Activated T-cell treated with anti-CD3 and anti-CD28 coated beads, Interleukin-2, amount 50 U/mL, for 24 hours (primary cell): ENCODE data around the gene IL12B.

Experiments
- DNase-seq: peaks from one replicate; pipeline ENCODE4 v3.0.0-alpha.2; 2020
- H3K27ac Mint-ChIP-seq: 2 replicates; pipeline ENCODE4 v1.8.0; 2020; ENCODE audit warnings: mild to moderate bottlenecking, mixed read lengths
- H3K27me3 Mint-ChIP-seq: 2 replicates; pipeline ENCODE4 v1.8.0; 2020; ENCODE audit warnings: mixed read lengths
- H3K36me3 Mint-ChIP-seq: 2 replicates; pipeline ENCODE4 v1.8.0; 2020; ENCODE audit warnings: low read depth, mixed read lengths
- H3K4me1 Mint-ChIP-seq: 2 replicates; pipeline ENCODE4 v1.8.0; 2020; ENCODE audit warnings: low read depth, mixed read lengths
- H3K4me3 Mint-ChIP-seq: 2 replicates; pipeline ENCODE4 v1.8.0; 2020; ENCODE audit warnings: mild to moderate bottlenecking, moderate library complexity, mixed read lengths
- H3K9me3 Mint-ChIP-seq: 2 replicates; pipeline ENCODE4 v1.8.0; 2020; ENCODE audit warnings: mixed read lengths

Gene IL12B

GRCh38 chr5:159341145-159341544, 10.9 kb upstream of the IL12B start:
- no peak for DNase-seq
- Mint-ChIP-seq H3K27ac (peak overlapping the region; percentile 2), H3K4me1 (peaks cover 65% of the 10 kb centered on the region), H3K27me3 (no peaks in the 10 kb centered on the region), H3K36me3 (no peaks in the 10 kb centered on the region), H3K9me3 (no peaks in the 10 kb centered on the region), H3K4me3 (no peak overlapping the region)

DNA sequence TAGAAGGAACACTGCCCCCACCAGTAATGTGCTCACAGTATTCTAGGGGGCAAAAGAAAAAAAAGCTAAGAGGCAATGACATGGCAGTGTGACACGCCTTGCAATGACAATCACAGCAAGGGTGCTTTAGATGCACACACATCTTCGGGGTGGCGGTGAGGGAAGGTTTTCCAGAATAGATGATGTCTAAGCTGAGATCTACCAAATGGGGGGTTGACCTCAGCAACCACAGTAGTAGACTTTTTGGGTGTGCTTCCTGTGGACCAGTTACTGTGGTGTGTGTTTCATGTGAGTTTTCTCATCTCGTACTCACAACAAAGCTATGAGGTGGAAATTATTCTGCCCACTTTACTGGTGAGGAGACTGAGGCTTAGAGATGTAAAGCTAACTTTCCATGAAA, 10.2 kb upstream of the IL12B start:
- peaks cover 66% of the 10 kb centered on the region for H3K4me1 Mint-ChIP-seq
- H3K9me3 Mint-ChIP-seq: no peaks in the 10 kb centered on the region
- H3K27me3 Mint-ChIP-seq: no peaks in the 10 kb centered on the region
- H3K4me3 Mint-ChIP-seq: no peak overlapping the region
- DNase-seq: no peak
- no peaks in the 10 kb centered on the region for H3K36me3 Mint-ChIP-seq
- no peak overlapping the region for H3K27ac Mint-ChIP-seq

DNA sequence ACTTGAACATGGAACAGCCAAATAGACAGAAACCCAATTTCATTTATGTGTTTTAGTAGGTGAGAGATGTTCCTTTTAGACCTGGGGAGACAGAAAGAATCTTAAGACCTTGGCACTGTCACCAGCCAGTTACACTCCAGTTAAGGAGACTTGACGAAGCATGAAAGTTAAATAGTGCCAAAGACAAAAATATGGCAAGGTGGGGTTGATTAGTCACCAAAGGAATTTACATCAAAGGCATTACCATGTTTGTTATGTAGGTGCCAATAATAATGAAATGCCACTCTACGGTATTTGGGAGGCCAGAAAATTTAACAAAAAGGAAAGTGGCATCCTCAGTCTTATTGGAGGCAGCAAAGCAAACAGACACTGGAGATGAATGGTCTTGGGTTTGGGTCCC, 9.2 kb upstream of the IL12B start:
- peaks cover 66% of the 10 kb centered on the region for H3K4me1 Mint-ChIP-seq
- no peak overlapping the region for H3K27ac Mint-ChIP-seq
- DNase-seq: no peak
- H3K36me3 Mint-ChIP-seq: no peaks in the 10 kb centered on the region
- H3K9me3 Mint-ChIP-seq: no peaks in the 10 kb centered on the region
- no peaks in the 10 kb centered on the region for H3K27me3 Mint-ChIP-seq
- no peak overlapping the region for H3K4me3 Mint-ChIP-seq

DNA sequence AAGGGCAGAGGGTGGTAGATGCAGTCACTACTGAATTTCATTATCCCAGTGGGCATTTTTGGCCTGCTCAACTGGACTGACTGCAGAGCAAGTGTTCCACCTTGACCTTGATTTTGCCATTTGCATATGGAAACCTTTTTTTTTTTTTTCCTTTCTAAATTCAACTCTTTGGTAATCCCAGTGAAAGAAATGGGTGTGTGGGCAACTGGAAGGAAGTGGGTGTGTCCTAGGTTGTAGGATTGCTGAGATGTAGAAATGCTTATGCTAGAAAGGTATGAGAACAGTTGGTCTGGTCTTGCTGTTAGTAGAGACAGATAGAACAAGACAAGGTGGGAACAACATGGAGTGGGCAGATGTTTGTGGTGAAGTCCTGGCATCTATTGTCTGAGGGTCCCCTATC, 7.8 kb upstream of the IL12B start:
- H3K4me1 Mint-ChIP-seq: peaks cover 60% of the 10 kb centered on the region
- H3K36me3 Mint-ChIP-seq: no peaks in the 10 kb centered on the region
- no peaks in the 10 kb centered on the region for H3K27me3 Mint-ChIP-seq
- H3K27ac Mint-ChIP-seq: peak overlapping the region; percentile 55
- no peaks in the 10 kb centered on the region for H3K9me3 Mint-ChIP-seq
- no peak for DNase-seq
- no peak overlapping the region for H3K4me3 Mint-ChIP-seq

DNA sequence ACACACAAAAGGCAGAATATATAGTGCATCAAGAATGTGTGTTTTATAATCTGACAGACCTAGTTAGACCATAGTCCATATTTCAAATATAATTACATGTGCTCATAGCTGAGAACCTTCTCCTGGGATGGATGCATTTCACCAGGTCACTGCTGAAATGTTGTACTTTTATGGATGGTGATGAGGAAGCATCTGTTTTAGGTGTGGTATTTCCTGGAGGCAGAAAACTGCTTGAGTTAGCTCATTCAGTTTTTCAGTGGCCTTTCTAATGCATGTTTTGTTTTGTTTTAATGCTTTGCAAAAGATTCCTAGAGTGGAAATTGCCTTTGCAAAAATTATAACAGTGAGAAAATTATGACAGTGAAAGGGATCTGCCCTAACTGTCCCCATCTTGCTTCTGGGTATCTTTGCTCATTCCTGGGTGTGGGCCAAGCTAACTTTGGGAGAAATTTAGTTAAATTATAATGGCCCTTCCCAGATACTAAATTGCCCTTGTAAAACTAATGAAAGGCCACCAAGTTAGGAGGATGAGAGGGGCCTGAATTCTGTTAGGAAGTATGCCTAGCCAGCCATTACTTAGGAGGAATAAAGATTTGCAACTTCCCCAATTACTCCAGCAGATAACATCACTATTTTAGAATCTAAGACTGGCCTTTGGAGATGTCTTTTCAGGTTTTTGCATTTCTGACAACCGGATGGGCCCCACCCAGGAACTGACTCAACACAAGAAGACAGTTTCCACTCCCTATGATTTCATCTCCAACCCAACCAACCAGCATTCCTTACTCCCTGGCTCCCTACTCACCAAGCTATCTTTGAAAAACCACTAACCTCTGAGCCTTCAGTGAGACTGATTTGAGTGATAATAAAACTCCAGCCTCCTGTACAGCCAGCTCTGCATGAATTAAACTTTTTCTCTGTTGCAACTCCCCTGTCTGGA, 7.0 kb upstream of the IL12B start:
- peak overlapping the region; percentile 55 for H3K27ac Mint-ChIP-seq
- H3K4me1 Mint-ChIP-seq: peaks cover 57% of the 10 kb centered on the region
- no peak overlapping the region for H3K4me3 Mint-ChIP-seq
- no peaks in the 10 kb centered on the region for H3K36me3 Mint-ChIP-seq
- no peaks in the 10 kb centered on the region for H3K9me3 Mint-ChIP-seq
- DNase-seq: no peak
- no peaks in the 10 kb centered on the region for H3K27me3 Mint-ChIP-seq

- Mint-ChIP-seq H3K4me3 (no peak overlapping the region), H3K9me3 (no peaks in the 10 kb centered on the region), H3K27me3 (no peaks in the 10 kb centered on the region), H3K36me3 (no peaks in the 10 kb centered on the region), H3K27ac (peak overlapping the region; percentile 29), H3K4me1 (peaks cover 56% of the 10 kb centered on the region)
- no peak for DNase-seq
These were observed 6.3 kb upstream of the IL12B start for GRCh38 chr5:159336586-159336985.

DNA sequence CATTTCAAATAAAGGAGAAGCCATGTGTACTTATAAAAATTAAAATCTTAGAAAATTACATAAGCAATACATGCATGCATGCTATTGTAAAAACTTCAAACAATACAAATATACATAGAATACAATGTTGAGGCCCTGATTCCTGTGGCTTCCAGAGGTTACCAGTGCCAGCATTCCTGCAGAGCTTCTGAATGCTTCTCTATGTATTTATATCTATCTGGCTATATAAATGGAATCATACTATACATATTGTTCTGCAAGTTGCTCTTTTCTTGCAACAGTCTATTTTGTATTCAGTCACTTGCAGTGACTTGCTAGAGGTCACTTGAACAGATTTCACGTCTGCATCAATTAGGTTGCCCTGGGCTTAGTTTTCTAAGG, 3.2 kb upstream of the IL12B start:
- H3K4me3 Mint-ChIP-seq: no peak overlapping the region
- peaks cover 42% of the 10 kb centered on the region for H3K4me1 Mint-ChIP-seq
- H3K27me3 Mint-ChIP-seq: peaks cover 6% of the 10 kb centered on the region
- no peak for DNase-seq
- no peaks in the 10 kb centered on the region for H3K9me3 Mint-ChIP-seq
- H3K27ac Mint-ChIP-seq: no peak overlapping the region
- H3K36me3 Mint-ChIP-seq: no peaks in the 10 kb centered on the region

DNA sequence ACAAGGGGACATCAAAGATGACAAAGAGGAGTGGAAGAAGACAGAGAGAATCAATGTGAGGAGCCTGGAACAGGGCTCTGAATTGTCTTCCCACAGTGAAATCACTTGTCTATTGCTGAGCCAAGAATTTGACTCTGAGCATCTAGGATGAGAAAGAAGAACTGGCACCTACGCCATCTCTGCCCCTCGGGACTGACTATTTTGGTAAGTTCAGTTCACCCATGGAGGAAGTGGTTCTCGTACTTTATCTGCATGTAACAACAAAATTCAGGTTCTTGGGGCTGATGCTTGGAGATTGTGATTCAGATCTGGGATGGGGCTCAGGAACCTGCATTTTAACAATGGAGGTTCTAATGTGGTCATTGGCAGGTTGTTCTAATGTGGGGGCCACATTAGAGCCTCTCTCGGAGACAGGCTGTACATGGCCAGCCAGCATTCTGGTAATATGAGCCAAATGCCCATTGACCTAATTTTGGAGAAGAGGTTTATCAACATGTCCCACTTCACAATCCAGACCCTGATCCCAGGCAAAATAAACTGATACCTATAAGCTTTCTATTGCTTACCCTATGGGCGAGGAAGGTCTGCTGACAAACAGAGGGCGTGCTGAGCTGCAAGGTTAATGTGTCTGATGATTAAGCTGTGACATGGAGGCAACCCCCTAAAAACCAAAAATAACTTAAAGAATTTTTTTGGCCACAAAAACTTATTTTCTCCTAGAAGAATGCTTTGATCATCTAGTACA, 2.7 kb upstream of the IL12B start:
- no peak overlapping the region for H3K27ac Mint-ChIP-seq

DNA sequence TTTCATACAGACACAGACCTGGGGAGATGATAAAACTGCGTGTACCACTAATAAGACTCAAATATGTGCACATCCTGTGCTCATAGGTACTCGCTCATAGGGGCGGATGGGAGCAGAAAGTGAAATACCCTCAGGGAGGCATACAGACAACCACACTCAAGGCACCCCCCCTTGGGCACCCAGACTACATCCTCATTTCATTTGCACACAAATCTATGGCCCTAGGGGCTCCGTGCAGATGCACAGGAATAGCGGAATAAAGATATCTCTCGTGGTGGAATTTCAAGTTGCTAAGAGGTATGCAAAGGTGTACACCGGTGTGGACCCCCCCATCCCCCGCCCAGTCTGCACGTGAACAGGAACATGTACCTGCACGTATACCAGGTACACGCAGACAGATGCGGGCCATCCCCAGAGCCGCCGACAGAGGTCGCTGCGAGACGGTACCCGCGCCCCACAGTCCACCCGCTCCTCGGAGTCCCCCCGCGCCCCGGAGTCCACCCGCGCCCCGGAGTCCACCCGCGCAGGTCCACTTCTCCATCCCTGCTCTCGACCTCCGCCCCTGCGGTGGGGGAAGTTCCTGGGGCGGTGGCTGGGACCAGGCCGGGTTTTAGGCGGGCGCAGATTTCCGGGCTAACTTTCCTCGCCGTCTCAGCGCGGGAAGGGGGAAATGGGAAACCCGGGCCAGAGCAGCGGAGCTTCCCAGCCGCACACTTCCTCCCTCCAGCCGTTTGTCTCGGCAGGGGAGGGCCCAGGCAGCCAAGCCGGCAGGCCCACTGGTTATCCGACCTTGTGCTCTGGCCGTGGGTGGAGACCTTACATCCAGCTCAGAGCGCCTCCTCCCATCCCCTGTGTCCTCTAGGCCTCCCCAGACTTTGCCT, 1.0 kb upstream of the IL12B start:
- H3K27me3 Mint-ChIP-seq: peaks cover 12% of the 10 kb centered on the region
- H3K4me1 Mint-ChIP-seq: peaks cover 20% of the 10 kb centered on the region
- H3K36me3 Mint-ChIP-seq: no peaks in the 10 kb centered on the region
- peak overlapping the region; percentile 64 for H3K27ac Mint-ChIP-seq
- peak overlapping the region; percentile 67 for H3K4me3 Mint-ChIP-seq
- H3K9me3 Mint-ChIP-seq: no peaks in the 10 kb centered on the region
- DNase-seq: peak; percentile 87

More for the DNA sequence above, 2.7 kb upstream of the IL12B start:
- Mint-ChIP-seq H3K4me1 (peaks cover 36% of the 10 kb centered on the region), H3K36me3 (no peaks in the 10 kb centered on the region), H3K27me3 (peaks cover 6% of the 10 kb centered on the region), H3K9me3 (no peaks in the 10 kb centered on the region), H3K4me3 (no peak overlapping the region)
- DNase-seq: no peak

- Mint-ChIP-seq H3K36me3 (no peaks in the 10 kb centered on the region), H3K27ac (no peak overlapping the region), H3K9me3 (no peaks in the 10 kb centered on the region), H3K4me1 (no peaks in the 10 kb centered on the region), H3K4me3 (no peak overlapping the region), H3K27me3 (peaks cover 17% of the 10 kb centered on the region)
- DNase-seq: no peak
These were observed 5.3 kb downstream of the IL12B start for GRCh38 chr5:159324986-159325385.

DNA sequence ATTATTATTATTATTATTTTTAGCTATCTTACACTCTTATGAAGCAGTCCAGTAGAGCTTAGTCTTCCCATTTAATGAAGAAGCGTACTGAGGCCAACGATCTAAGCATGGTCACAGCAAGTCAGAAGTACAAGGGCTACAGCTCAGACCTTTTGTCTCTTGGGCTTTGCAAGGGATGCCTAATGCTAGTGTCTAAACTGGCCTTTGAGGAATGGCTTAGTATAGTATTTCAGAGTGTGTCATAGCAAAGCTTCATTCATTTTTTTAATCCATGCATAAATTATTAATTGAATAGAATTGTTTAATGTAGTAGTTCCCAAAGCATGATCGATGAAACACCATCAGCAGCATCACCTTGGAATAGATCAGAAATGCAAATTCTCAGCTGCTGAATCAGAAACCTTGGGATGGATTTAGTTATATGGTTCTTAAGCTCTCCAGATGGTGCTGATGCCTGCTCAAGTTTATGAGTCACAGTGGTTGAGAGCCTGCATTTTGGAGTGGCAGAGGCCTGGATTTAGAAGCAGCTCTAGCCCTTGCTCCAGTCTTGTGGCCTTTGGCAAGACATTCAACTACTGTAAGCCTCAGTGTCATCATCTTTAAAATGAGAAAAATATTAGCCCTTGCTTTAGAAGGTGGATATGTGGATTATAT, 6.1 kb downstream of the IL12B start:
- Mint-ChIP-seq H3K27ac (no peak overlapping the region), H3K27me3 (peaks cover 17% of the 10 kb centered on the region), H3K4me1 (no peaks in the 10 kb centered on the region), H3K4me3 (no peak overlapping the region), H3K9me3 (no peaks in the 10 kb centered on the region), H3K36me3 (no peaks in the 10 kb centered on the region)
- DNase-seq: no peak

DNA sequence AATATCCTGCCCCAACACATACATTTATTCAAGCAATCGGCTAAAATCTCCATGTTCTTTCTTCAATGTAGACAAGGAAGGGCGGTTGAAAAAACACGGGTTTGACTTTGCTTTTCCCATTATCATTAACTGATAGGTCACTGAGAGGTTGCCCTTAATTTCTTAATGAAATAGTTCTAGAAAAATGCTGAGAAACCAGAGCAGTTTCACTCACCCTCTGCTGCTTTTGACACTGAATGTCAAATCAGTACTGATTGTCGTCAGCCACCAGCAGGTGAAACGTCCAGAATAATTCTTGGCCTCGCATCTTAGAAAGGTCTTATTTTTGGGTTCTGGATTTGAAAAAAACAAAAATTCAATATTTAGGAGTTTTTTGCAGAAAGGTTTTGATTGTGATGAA, 8.1 kb downstream of the IL12B start:
- no peaks in the 10 kb centered on the region for H3K36me3 Mint-ChIP-seq
- DNase-seq: no peak

GRCh38 chr5:159319832-159320231, 10.5 kb downstream of the IL12B start:
- H3K4me1 Mint-ChIP-seq: no peaks in the 10 kb centered on the region
- no peak overlapping the region for H3K4me3 Mint-ChIP-seq
- DNase-seq: no peak
- H3K36me3 Mint-ChIP-seq: no peaks in the 10 kb centered on the region
- peaks cover 9% of the 10 kb centered on the region for H3K27me3 Mint-ChIP-seq
- no peak overlapping the region for H3K27ac Mint-ChIP-seq
- no peaks in the 10 kb centered on the region for H3K9me3 Mint-ChIP-seq

More for the DNA sequence above, 8.1 kb downstream of the IL12B start:
- no peaks in the 10 kb centered on the region for H3K9me3 Mint-ChIP-seq
- H3K4me1 Mint-ChIP-seq: no peaks in the 10 kb centered on the region
- H3K27ac Mint-ChIP-seq: no peak overlapping the region
- peaks cover 14% of the 10 kb centered on the region for H3K27me3 Mint-ChIP-seq
- no peak overlapping the region for H3K4me3 Mint-ChIP-seq

DNA sequence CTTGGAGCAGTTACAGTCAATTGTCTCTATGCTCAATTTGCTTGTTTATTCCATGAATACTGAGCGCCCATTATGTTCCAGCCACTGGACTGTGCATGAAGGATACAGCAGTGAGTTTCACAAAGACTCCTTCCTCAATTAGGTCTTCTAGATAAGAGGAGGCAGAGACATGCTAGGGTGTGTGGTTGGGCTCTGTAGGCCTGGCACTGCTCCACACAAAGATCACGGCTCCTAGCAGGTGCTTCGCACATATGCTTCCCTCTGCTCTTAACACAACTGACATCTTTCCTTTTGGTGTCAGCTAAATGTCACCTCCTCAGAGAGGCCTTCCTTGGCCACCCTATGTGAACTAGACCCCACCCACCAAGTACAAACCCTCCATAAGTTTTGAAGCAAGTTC, 10.9 kb downstream of the IL12B start:
- H3K9me3 Mint-ChIP-seq: no peaks in the 10 kb centered on the region
- no peaks in the 10 kb centered on the region for H3K36me3 Mint-ChIP-seq
- peaks cover 8% of the 10 kb centered on the region for H3K27me3 Mint-ChIP-seq
- H3K27ac Mint-ChIP-seq: no peak overlapping the region
- DNase-seq: no peak
- no peaks in the 10 kb centered on the region for H3K4me1 Mint-ChIP-seq
- H3K4me3 Mint-ChIP-seq: no peak overlapping the region
